ENCODE results near the gene SLC10A7.

DNA sequence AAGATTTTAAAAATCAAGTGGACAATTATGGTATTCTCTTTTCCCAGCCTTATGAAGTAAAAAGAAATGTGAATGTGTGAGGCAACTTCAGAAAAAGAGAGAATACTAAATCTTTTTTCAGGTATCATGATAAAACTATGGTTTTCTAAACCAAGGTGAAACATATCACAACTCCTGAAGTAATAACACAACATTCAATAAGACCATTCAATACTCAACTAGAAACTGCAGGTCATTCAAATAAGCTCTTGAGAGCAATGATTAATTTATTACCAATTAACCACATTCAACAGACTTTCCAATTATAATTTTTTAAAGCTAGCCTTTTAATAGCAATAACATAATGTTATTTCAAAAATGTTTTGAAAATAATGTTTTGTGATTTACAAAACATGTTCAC is 35.8 kb downstream of the SLC10A7 start:
- no peak for TF ChIP-seq EZH2 (IDR thresholded peaks at IDR 0.05; ENCODE audit: borderline replicate concordance, low read length)
- TF ChIP-seq, protein P1, sequence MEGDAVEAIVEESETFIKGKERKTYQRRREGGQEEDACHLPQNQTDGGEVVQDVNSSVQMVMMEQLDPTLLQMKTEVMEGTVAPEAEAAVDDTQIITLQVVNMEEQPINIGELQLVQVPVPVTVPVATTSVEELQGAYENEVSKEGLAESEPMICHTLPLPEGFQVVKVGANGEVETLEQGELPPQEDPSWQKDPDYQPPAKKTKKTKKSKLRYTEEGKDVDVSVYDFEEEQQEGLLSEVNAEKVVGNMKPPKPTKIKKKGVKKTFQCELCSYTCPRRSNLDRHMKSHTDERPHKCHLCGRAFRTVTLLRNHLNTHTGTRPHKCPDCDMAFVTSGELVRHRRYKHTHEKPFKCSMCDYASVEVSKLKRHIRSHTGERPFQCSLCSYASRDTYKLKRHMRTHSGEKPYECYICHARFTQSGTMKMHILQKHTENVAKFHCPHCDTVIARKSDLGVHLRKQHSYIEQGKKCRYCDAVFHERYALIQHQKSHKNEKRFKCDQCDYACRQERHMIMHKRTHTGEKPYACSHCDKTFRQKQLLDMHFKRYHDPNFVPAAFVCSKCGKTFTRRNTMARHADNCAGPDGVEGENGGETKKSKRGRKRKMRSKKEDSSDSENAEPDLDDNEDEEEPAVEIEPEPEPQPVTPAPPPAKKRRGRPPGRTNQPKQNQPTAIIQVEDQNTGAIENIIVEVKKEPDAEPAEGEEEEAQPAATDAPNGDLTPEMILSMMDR (IDR thresholded peaks at IDR 0.05; ENCODE audit: low read length): no peak

All from OCI-LY1 (cell line).